HEK293 (cell line): ENCODE data around the gene GALNS.

Experiments
- CTCF ChIA-PET: fragments of 350-600 bp; formaldehyde crosslinking; extraction: SDS; loops from one replicate; lab custom pipeline; 2021; ENCODE audit warnings: antibody characterized with exemption; lab: Yijun Ruan, JAX
- POLR2A ChIA-PET: fragments of 300-600 bp; formaldehyde crosslinking; extraction: SDS; loops from one replicate; lab custom pipeline; 2020; ENCODE audit warnings: antibody characterized with exemption, inconsistent platforms; lab: Yijun Ruan, JAX
- H3K27ac ChIP-seq: fragments of 200-500 bp; sonication (Bioruptor generic); 2 replicates; pipeline ENCODE4 v1.5.1; 2014; ENCODE audit warnings: low read depth, low read length, control low read depth, inconsistent platforms; ENCODE audit errors: extremely low read depth
- H3K36me3 ChIP-seq, 2 experiments: fragments of 200-500 bp in 1 of 2; sonication (Bioruptor generic) in 1 of 2; 1 replicate in 1 of 2; 2 replicates in 1 of 2; pipeline ENCODE4 v1.5.1; 2014 to 2017; ENCODE audit warnings: inconsistent platforms in 2 of 2, low read length in 2 of 2; ENCODE audit not compliant: control insufficient read depth in 2 of 2, insufficient read depth in 1 of 2
- H3K4me1 ChIP-seq: fragments of 200-500 bp; sonication (Bioruptor generic); 2 replicates; pipeline ENCODE4 v1.5.1; 2014; ENCODE audit warnings: mild to moderate bottlenecking, low read length, inconsistent platforms; ENCODE audit not compliant: control insufficient read depth, insufficient read depth
- H3K4me3 ChIP-seq: 2 replicates; pipeline ENCODE4 v1.5.1; 2011; ENCODE audit warnings: low read depth, mild to moderate bottlenecking, control low read depth, low read length, moderate library complexity
- H3K9me3 ChIP-seq: fragments of 200-500 bp; sonication (Bioruptor generic); 2 replicates; pipeline ENCODE4 v1.5.1; 2014; ENCODE audit warnings: low read depth, low read length, inconsistent platforms; ENCODE audit not compliant: control insufficient read depth, insufficient read depth
- EGR2 ChIP-seq: fragments of 450-650 bp; formaldehyde crosslinking; IDR thresholded peaks from 2 replicates; pipeline ENCODE4 v1.5.1; 2016; ENCODE audit warnings: low read depth, missing biosample characterization, missing genetic modification characterization
- GLIS1 ChIP-seq: fragments of 450-650 bp; formaldehyde crosslinking; IDR thresholded peaks from 2 replicates; pipeline ENCODE4 v1.5.1; 2016; ENCODE audit warnings: missing biosample characterization, missing genetic modification characterization
- GLIS2 ChIP-seq: fragments of 450-650 bp; formaldehyde crosslinking; IDR thresholded peaks from 2 replicates; pipeline ENCODE4 v1.5.1; 2016; ENCODE audit warnings: missing biosample characterization, missing genetic modification characterization
- IKZF3 ChIP-seq: fragments of 450-650 bp; IDR thresholded peaks from 2 replicates; pipeline ENCODE4 v1.5.0; 2018; ENCODE audit warnings: missing biosample characterization, mild to moderate bottlenecking, missing genetic modification characterization, moderate library complexity
- KLF8 ChIP-seq: fragments of 450-650 bp; formaldehyde crosslinking; IDR thresholded peaks from 2 replicates; pipeline ENCODE4 v1.5.1; 2016; ENCODE audit warnings: missing biosample characterization, missing genetic modification characterization
- ZBTB1 ChIP-seq: fragments of 450-650 bp; formaldehyde crosslinking; IDR thresholded peaks from 2 replicates; pipeline ENCODE4 v1.5.1; 2016; ENCODE audit warnings: missing biosample characterization, missing genetic modification characterization
- ZBTB49 ChIP-seq: fragments of 450-650 bp; formaldehyde crosslinking; IDR thresholded peaks from 2 replicates; pipeline ENCODE4 v1.5.1; 2016; ENCODE audit warnings: missing biosample characterization, missing genetic modification characterization, low read depth
- ZEB2 ChIP-seq: fragments of 450-650 bp; formaldehyde crosslinking; IDR thresholded peaks from 2 replicates; pipeline ENCODE4 v1.5.1; 2016; ENCODE audit warnings: missing biosample characterization, missing genetic modification characterization
- ZNF175 ChIP-seq: fragments of 450-650 bp; formaldehyde crosslinking; IDR thresholded peaks from 2 replicates; pipeline ENCODE4 v1.5.1; 2016; ENCODE audit warnings: missing biosample characterization, missing genetic modification characterization
- ZNF335 ChIP-seq: fragments of 450-650 bp; formaldehyde crosslinking; conservative IDR thresholded peaks from 2 replicates; pipeline ENCODE4 v1.5.1; 2016; ENCODE audit warnings: missing biosample characterization, missing genetic modification characterization
- ZNF513 ChIP-seq: fragments of 450-650 bp; IDR thresholded peaks from 2 replicates; pipeline ENCODE4 v1.5.1; 2018; ENCODE audit warnings: missing biosample characterization, missing genetic modification characterization
- ZNF521 ChIP-seq: fragments of 450-650 bp; formaldehyde crosslinking; IDR thresholded peaks from 2 replicates; pipeline ENCODE4 v1.5.1; 2017; ENCODE audit warnings: missing biosample characterization, mild to moderate bottlenecking, missing genetic modification characterization
- ZNF580 ChIP-seq: fragments of 450-650 bp; formaldehyde crosslinking; IDR thresholded peaks from 2 replicates; pipeline ENCODE4 v1.5.1; 2016; ENCODE audit warnings: missing biosample characterization, missing genetic modification characterization
- ZNF791 ChIP-seq: fragments of 450-650 bp; formaldehyde crosslinking; IDR thresholded peaks from 2 replicates; pipeline ENCODE4 v1.5.1; 2016; ENCODE audit warnings: missing biosample characterization, missing genetic modification characterization
- TF ChIP-seq, protein P1 (sequence below): fragments of 450-650 bp; formaldehyde crosslinking; IDR thresholded peaks from 2 replicates; pipeline ENCODE4 v1.5.1; 2017; ENCODE audit warnings: missing biosample characterization, missing genetic modification characterization
- TF ChIP-seq, protein P2 (sequence below): fragments of 450-650 bp; formaldehyde crosslinking; optimal IDR thresholded peaks from 2 replicates; pipeline ENCODE3; 2016; ENCODE audit warnings: missing biosample characterization, mild to moderate bottlenecking, missing genetic modification characterization

Gene GALNS

GRCh38 chr16:88792078-88792550, 64.6 kb downstream of the GALNS start (continued):
- TF ChIP-seq, protein P1, sequence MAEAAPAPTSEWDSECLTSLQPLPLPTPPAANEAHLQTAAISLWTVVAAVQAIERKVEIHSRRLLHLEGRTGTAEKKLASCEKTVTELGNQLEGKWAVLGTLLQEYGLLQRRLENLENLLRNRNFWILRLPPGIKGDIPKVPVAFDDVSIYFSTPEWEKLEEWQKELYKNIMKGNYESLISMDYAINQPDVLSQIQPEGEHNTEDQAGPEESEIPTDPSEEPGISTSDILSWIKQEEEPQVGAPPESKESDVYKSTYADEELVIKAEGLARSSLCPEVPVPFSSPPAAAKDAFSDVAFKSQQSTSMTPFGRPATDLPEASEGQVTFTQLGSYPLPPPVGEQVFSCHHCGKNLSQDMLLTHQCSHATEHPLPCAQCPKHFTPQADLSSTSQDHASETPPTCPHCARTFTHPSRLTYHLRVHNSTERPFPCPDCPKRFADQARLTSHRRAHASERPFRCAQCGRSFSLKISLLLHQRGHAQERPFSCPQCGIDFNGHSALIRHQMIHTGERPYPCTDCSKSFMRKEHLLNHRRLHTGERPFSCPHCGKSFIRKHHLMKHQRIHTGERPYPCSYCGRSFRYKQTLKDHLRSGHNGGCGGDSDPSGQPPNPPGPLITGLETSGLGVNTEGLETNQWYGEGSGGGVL (tag by site-specific recombination), result no peak
- peak; percentile 43 for TF ChIP-seq GLIS2 (tag by site-specific recombination)
- TF ChIP-seq ZNF521, result no peak
- no peak for TF ChIP-seq ZNF513 (tag by site-specific recombination)
- TF ChIP-seq ZBTB49 (tag by site-specific recombination), result no peak
- TF ChIP-seq ZBTB1 (tag by site-specific recombination), result no peak
- TF ChIP-seq KLF8 (tag by site-specific recombination), result no peak
- TF ChIP-seq EGR2 (tag by site-specific recombination), result peak; percentile 66

- no peaks in the 10 kb centered on the region for H3K36me3 ChIP-seq
- ChIA-PET POLR2A (no interaction called here), CTCF (interaction anchor here (0.7 to 1.2 kb wide), 2 partner anchors 9 to 407 kb away, joined by 3 to 4 read pairs; no protein-coding TSS in a partner anchor)
- no peak overlapping the region for H3K4me3 ChIP-seq
- H3K4me1 ChIP-seq, result peaks cover 4% of the 10 kb centered on the region; the same call in 1 of the 2 replicates
- no peaks in the 10 kb centered on the region for H3K9me3 ChIP-seq
- TF ChIP-seq ZNF580 (tag by site-specific recombination) (no peak), IKZF3 (tag by site-specific recombination) (no peak), ZNF335 (peak; percentile 19; the same call in 1 of the 2 replicates), ZNF175 (no peak), GLIS1 (tag by site-specific recombination) (no peak), ZNF791 (tag by site-specific recombination) (no peak), ZEB2 (tag by site-specific recombination) (no peak)
- TF ChIP-seq, protein P2, sequence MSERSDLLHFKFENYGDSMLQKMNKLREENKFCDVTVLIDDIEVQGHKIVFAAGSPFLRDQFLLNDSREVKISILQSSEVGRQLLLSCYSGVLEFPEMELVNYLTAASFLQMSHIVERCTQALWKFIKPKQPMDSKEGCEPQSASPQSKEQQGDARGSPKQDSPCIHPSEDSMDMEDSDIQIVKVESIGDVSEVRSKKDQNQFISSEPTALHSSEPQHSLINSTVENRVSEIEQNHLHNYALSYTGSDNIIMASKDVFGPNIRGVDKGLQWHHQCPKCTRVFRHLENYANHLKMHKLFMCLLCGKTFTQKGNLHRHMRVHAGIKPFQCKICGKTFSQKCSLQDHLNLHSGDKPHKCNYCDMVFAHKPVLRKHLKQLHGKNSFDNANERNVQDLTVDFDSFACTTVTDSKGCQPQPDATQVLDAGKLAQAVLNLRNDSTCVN, result no peak
- TF ChIP-seq, protein P1 (tag by site-specific recombination), result 0 out of 2 replicates have a peak, but pooled peaks have one; percentile 26
- no peak overlapping the region; the same call in 1 of the 2 replicates for H3K27ac ChIP-seq
These were observed 66.2 kb downstream of the GALNS start for GRCh38 chr16:88790312-88791211.
